HG03045 (cell line): ENCODE data around the gene TGFBR3.

Source experiments
- ATAC-seq: cut with Tn5 transposase; IDR thresholded peaks from one replicate; pipeline ENCODE4 v1.9.1; 2021; ENCODE audit warnings: mild to moderate bottlenecking, moderate library complexity; ENCODE audit not compliant: unreplicated experiment

The TGFBR3 gene

DNA sequence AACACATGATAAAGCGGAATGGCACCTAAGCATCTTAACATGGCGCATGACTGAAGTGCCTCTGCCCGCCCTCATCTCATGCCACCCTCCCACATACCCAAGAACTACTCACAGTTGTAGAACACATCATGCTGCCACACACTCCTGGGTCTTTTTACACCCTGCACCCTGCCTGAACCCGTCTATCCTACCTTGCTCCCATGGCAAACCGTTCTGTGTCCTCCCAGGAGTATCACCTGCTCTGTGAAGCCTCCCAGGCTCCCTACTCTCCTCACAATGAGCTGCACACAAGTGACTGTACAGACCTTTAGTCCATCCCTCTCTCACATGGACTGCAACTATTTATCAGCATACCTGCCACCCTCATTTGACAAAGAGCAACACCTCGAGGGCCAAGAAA, 144.0 kb downstream of the TGFBR3 start:
- no peak for ATAC-seq

DNA sequence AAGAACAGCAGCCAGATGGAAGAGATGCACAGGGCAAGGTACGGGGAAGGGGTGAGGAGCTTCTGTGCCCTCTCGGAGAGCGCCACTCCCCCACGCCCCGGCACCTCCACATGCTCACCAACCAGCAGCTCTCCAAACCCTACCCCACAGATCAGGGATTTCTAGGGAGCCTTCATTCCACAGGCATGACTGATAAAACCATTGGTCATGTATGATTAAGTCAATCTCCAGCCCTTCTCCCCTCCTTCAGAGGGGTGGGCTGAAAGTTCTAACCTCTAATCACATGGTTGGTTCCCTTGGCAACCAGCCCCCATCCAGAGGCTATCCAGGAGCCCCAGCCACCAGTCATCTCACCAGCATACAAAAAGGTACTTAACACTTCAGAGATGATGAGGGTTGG, 144.7 kb downstream of the TGFBR3 start:
- ATAC-seq, result no peak

DNA sequence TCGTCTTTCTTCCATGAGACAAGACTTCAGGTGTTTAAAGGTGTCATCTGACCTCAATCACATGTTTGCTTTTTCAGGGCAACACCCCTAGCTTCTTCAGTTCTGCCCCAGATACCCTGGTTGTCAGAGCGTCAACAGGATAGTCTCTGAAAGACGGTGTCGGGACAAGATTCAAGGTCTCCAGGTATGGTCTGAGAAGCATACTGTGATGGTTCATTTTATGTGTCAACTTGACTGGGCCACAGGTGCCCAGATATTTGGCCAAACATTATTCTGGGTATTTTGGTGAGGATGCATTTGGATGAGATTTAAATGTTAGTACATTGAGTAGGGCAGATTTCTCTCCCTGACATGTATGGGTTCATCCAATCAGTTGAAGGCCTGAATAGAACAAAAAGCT, 148.3 kb downstream of the TGFBR3 start:
- ATAC-seq, result no peak

DNA sequence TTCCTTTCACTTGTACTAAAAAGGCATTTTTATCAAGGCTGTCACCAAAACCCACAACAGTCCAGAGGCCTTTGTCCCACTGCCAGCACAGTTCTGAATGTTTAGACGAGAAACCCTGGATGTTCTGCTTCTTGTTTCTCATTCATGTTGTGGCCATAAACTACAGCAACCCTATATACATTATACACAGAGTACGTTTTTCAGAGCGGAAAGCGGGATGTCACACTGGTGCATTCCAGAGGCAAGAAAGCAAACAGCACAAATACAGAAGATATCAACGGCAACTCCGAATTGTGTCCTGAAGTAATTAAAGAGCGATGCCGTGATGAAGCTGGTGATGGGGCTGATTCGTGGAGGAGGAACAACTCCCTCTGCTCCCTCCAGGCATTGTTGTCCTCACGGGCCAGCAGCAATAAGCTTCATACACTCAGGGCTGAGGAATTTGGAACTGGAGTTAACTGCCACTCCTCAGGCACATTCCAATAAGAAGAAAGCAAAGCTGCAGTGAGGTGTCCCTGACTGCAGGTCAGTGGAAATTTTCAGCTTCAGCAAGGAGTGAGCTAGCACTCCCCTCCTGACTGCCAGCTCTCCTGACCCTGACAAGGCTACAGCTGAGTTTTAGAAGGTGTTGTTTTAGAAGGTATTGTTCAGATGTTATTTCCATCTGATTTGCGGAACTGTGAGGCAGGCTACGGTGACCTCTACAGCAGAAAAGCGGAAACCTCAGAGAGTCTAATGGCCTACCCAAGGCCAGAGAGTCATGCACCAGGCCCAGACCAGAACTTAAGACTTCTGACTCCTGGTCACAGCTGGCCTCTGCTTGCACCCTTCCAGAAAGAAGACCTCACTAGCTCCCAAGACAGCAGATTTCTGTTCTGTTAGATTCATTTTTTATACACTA, 149.0 kb downstream of the TGFBR3 start:
- no peak for ATAC-seq

DNA sequence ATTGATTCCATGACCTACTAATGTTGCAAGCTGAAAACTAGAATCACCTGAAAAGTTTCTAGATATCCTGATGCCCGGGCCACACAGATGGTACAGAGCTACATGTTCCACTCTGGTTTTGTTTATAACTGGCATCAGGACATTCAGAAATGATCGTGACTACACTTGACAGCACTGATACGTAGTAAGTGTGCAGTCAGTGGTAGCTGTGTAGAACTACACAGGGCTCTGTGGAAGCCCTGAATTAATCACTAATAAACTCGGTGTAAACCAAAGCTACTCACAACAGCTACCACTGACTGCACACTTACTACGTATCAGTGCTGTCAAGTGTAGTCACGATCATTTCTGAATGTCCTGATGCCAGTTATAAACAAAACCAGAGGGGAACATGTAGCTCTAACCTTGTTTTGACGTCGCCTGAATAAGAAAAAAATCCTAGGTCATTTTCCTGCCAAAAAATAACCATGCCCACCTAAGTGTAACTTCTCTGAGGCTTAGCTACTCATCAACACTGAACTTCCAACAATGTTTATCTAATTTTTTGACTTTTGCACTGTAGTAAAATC, 149.7 kb downstream of the TGFBR3 start:
- no peak for ATAC-seq

DNA sequence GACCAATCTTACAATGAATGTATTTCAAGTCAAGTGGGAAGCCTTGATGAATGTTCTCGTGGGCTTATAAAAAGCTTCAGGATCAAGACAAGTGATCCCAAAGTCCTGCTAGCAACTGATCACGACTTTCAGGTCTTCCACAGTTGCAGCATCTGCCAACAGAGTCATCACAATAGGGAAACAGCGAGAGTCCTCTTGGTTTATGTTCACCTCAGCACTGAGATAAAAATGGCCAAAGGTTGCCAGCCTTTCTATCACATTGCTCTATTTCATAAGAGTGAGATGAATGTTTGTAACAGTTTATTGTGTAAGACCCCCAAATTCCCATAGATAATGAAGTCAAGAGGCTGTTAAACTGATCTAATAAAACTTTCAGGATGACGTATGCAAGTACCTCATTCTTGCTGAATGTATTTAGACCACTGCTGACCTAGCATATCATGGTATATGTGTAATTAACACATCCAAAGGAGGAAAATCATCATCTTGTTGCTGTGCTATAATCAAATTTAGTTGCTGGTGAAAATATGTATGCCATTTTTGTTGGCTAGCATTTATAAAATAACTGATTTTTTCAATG, 150.6 kb downstream of the TGFBR3 start:
- ATAC-seq, result no peak

DNA sequence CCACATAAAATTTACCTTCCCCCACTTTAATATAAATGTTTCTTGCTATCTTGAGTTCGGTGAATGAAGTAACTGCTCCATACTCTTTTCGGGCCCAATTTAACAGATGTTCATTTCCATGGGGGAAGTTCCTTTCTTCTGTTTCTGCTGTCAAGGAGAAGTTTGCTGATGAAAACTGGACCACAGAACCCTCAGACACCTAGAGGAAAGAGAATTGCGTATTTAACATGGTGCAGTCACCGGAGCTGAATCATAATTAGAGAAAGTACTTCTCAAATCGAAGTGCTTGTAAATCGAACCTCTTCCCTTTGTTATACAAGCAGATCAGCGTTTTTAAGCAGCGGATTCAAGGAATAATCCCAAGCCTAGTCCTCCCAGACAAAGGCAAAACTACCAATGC, 151.2 kb downstream of the TGFBR3 start:
- no peak for ATAC-seq

DNA sequence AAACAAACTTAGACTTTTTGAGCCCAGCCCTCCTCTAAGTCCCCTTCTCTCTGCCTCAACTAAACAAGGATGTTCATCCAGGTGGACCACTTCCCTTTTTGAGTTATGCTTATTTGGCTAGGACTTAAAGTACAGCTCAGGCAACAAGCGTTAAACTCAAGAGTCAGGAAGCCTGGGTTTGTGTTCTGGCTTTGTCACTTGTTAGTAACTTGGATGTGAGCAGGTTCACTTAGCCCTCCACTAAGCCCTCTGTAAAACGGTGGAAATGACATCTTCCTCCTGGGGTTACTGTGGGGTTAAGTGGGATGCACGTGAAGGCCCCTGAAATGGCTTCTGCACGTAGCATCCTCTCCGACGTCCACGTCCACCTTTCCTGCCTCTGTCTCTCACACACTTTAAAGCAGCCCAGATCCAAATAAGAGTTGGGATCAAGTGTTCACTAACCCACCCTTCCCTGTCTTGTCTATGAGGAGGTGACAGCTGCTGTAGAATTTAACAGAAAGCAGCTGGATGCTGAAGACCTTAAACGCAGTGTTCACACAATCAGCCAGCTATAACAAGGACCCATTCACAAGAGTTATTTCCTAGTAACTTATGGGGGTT, 152.7 kb downstream of the TGFBR3 start:
- ATAC-seq, result no peak

DNA sequence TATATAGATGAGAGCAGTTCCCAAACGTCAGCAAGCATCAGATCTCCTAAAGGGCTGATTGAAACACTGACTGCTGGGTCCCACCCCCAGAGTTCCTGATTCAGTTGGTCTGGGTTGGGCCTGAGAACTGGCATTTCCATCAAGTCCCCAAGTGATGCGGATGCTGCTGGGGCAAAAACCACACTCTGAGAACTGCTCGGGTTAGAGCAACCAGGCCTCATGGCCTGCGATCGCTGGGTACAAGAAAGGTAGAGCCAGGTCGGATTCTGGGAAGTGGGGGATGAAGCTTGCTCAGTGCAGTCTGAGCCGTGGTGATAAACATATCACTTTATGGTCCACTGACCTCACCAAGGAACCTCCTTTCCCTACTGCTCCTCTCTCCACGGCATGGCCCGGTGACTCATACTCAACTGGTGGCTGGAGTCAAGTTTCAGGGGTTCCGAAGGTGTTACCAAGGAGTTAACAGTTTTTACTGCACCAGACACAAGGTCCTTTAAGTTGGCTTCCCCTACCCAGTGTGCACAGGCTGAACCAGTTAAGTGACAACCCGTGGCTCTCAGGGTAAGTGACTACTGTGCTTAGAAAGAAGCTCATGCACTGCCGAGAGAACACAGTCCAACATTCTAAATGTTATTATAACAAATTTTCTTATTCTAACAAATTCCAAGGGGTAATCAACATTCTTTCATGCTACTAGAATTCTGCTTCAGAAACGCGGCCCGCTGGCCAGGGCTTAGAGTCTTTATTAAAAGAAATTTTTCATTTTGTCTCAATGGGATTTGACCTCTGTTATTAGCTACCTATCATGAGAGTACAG, 153.5 kb downstream of the TGFBR3 start:
- no peak for ATAC-seq

DNA sequence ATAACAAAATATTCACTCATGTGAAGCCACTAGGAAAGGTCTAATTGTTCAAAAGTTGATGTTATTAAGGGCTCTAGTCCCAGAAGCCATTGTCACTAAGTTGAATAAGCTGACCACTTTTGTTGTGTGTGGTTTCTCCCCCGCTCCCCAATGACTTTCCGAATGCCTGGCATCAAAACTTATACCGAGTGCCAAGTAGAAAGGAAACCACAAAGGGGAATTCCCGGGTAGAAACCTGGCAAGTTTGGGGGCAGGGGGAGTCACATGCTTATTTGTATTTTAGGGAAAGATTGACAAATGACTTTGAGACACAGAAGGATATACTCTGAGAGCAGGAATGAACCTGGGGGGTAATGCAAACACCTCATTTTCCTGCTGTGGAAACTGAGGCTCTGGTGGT, 154.1 kb downstream of the TGFBR3 start:
- ATAC-seq, result no peak

DNA sequence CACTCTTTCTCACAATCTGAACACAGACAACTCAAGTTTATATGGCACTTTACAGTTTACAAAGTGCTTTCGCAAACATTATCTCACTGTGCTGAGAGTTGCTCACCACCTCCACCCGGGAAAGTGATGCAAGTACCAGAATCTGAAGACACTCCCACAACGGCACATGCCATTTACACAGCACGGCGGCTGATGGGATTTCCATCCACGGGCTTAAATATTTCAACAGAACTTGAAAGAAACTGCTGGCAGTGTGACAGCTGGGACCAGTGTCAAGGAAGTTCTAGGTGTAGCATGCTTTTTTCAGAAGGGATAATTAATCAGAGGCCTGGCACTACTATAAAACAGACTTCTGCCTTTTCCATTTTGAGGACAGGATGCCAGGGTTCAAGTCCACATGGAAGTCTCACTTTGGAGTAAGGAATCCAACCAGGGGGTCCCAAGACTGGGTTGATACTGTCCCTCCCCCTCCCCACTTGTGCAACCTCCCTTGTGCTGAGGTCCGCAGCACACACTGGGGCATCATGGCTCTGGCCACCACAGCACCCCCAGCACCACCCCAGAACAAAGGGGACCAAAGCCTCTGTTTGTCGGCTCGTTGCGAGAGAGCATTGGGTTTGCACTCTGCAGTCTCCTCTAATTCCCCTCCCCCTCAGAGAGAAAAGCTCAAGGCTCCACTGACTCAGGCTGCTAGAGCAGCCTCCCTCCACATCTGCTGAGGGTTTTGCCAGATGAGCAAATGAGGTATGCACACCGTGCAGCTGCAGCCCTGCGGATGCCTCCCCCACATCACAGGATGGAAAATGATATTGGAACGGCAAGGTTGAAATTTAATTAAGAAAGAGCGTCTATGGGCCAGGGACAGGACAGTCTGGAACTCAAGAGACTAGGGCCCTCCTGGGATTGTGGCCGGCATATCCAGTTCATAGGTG, 154.9 kb downstream of the TGFBR3 start:
- ATAC-seq, result no peak

DNA sequence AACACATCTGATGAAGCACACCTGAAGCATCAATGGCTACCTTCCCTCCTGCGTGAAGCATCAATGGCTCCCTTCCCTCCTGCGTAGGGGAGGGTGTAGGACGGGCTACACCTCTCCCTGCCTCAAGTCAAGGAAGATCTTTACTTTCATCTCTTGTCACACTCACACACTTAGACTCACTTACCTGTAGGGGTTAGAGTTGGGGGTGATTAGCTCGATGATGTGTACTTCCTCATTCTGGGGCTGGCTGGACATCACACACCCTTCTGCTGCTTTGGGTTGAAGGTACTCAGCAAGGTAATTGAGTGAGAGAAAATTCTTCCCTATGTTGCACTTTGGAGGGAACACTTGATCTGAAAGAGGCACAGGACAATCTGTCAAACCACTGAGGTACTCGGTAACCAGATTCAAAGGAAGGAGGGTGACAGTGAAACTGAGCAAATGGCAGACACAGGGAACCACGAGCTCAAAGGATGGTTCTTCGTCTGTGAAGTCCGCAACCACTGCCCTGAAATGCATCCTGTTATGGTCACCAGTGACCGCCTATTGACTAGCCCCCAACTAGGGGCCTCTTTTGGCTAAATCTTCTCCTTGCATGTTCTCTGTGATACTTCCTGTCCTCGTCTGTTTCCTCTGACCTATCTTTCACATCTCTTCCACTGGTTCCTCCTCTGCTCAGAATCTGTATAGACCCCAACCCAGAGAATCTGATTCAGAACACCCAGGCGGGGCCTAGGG, 156.2 kb downstream of the TGFBR3 start:
- no peak for ATAC-seq

DNA sequence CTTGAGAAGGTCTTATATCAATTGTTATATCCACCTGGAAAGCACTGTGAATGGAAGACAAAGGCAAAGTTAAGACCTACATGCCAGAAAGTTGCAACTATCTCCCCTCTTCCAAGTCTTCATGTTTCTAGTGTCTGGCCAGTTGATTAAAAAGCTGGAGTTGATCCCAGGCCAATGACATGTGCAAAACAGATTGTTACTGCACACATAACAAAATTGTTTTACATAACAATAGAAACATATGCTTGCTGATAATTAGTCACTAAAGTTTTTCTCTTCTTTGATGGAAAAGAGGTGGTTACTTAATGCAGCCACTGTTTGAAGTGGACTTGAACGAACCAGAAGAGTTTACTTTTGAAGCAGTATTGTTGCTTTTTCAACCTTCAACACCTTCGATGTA, 158.2 kb downstream of the TGFBR3 start:
- no peak for ATAC-seq

DNA sequence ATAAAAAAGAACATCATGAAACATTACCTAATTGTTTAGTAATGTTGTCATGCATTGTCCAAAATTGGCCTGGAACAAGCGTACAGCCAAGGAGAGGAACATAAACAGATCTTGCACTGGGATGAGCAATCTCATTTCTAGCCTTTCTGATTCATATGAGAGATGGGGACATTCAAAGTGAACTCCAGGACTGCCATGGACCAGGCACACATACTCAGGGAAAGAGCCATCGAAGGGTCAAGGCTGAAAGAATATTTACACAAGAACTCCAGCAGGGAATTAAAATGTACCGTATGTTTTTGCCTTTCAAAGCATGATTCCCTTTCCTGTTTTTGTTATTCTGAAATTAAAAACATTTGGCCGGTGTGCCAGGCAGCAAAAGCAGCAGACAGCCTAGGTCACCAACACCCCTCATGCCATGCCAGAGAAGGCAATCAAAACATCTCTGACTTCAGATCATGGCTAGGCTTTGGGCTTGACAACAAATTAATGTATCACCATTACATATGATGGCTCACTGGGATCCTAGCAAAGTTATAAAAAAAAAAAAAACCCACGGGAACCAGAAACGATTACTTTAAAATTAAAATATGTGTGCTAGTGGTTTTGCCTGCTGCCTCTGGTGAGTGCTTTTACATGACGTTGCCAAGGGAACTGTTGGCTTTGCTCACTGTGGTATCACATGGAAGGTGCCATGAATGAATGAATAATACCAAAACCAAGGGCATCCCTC, 159.8 kb downstream of the TGFBR3 start:
- ATAC-seq, result no peak

DNA sequence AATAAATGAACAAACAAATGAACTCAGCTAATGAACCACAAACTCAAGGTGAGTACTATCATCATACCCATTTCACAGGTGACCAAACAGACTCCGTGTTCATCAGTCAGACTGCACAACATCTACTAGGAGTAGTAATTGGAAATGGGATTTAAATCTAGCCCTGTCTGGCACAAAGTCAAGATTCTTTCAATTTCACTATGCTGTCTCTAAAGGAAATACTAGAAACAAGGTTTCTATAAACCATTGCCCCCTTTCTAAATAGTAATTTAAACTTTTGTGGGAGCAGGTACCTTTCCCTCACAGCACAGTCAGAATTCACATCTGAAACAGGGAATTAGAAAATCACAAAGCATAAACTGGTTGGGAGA, 160.3 kb downstream of the TGFBR3 start:
- no peak for ATAC-seq

DNA sequence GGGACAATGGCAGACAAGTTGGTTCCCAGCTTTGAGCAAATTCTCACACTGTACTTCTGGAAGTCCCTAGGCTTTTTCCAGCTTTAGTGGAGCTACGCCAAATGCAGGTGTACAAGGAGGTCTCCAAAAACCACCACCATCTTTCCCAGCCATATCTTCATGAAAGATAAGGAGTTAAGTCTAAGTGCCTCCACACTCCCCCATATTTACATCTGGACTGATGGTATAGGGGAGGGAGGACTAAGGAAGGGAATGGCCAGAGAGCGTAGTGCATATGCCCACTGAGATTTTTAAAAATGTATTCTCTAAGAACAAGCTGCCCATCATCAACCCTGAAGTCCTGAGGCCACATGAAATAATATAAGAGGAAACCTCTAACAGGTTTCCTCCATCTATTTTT, 161.3 kb downstream of the TGFBR3 start:
- ATAC-seq, result no peak

DNA sequence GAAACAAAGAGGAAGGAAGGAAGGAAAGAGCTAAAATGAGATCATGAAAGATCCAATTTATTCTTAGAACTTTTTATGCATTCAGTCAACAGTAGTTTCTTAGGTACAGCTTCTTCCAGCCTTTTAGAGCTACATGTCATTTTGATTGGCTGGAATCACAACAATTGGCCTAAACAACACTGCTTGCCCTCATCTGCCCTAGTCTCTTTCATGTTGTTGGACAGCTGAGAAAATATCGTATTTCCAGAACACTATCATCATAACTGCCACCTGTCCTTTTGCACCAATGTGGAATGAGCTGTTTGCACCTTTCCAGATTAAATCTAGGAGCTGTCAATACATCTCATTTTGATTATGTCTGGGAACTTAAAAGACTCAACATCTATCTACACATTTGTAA, 161.7 kb downstream of the TGFBR3 start:
- no peak for ATAC-seq

DNA sequence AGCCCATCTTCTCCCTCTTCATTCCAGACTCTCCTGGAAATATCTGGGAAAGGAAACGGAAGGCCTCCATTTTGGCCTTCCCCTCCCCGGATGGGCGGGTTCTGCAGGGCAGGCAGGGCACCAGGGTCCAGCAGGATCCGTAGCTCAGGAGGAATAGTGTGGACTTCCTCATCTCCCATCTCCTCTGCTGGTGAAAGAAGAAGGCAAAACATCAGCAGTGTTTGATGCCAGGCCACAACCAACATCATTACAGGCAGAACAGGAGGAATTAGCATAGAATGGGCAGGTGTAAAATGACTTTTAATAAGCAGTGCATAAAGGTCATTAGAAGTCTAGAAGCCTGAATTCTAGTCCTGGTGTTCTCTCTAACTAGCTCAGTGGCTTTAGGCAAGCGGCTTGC, 165.9 kb downstream of the TGFBR3 start:
- no peak for ATAC-seq

DNA sequence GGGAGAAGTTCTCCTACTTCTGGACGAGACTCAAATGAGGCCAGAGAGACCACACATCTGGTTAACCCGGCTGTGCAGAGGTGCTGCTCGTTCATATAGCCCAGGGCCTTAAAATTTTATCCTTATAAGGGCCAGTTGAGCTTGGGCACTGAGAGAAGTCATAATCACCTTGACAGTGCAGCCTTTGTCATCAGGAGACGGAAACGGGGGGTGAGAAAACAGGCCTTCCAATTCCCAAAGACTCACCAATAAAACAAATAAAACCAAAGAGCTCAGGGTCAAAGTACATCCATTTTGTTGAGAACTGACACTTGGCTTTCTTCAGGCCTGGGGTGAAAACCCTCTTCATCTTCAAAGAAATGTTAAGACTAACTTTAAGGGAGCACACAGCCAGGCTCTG, 167.1 kb downstream of the TGFBR3 start:
- no peak for ATAC-seq
